GM12878 (cell line): Measurements from ENCODE around the gene RCAN1.
"Not testable (repeated sequence)": the region's sequence is repeated elsewhere in the genome, so short reads cannot be mapped to it uniquely, and the experiment has no call there.

Source experiments
- CTCF ChIP-seq, 3 experiments: IDR thresholded peaks in 2 of 3; conservative IDR thresholded peaks in 1 of 3; 2 replicates each; pipeline ENCODE4 v1.5.1; 2011; ENCODE audit warnings: low read depth in 3 of 3, low read length in 3 of 3, mild to moderate bottlenecking in 3 of 3, control low read depth in 2 of 3, moderate library complexity in 2 of 3, inconsistent platforms in 1 of 3, mixed read lengths in 1 of 3; ENCODE audit not compliant: control insufficient read depth in 2 of 3, insufficient read depth in 1 of 3; ENCODE audit errors: extremely low read depth in 1 of 3
- POLR2A ChIP-seq: IDR thresholded peaks from 2 replicates; pipeline ENCODE4 v1.6.1; 2011; ENCODE audit warnings: low read depth, mild to moderate bottlenecking, low read length

- not testable (repeated sequence) for TF ChIP-seq POLR2A; CTCF (IDR thresholded peaks at IDR 0.05 in 2 of 3, conservative IDR thresholded peaks at IDR 0.05 in 1 of 3; ENCODE audit: control insufficient read depth in 2 of 3, extremely low read depth in 1 of 3, insufficient read depth in 1 of 3, low read depth in 3 of 3, low read length in 3 of 3)
Measured at GRCh38 chr21:34483435-34483834, 131.5 kb downstream of the RCAN1 start.
